Stomach (tissue), 9 donors: ENCODE measurements around the gene IGSF21. TPM values are rescaled to one million over a fixed set of nuclear protein-coding genes. Genes with fewer than 3 reads are reported as not detected.

Experiments
- DNase-seq, 2 donors: peaks; one replicate each; pipeline versions ENCODE4 v3.0.0 to v3.0.0-alpha.2; 2013 to 2019
- H3K27ac ChIP-seq, 5 donors: fragments of 200-600 bp in 4 of 5; sonication (generic) in 4 of 5; one replicate each; pipeline ENCODE4 v1.5.1; 2013 to 2019; ENCODE audit warnings: mild to moderate bottlenecking in 1 of 5, moderate library complexity in 1 of 5
- H3K27me3 ChIP-seq, 3 donors: fragments of 200-600 bp; sonication (generic); one replicate each; pipeline ENCODE4 v1.5.1; 2017 to 2019; ENCODE audit warnings: mixed run types in 1 of 3
- H3K36me3 ChIP-seq, 4 donors: fragments of 200-600 bp; sonication (generic); 1 replicate in 3 of 4; 2 replicates in 1 of 4; pipeline ENCODE4 v1.5.1; 2016 to 2019
- H3K4me1 ChIP-seq, 4 donors: fragments of 200-600 bp; sonication (generic); one replicate each; pipeline ENCODE4 v1.5.1; 2016 to 2019
- H3K4me3 ChIP-seq, 4 donors: fragments of 200-600 bp; sonication (generic) in 3 of 4; one replicate each; pipeline ENCODE4 v1.5.1; 2016 to 2019; ENCODE audit warnings: mild to moderate bottlenecking in 1 of 4
- H3K9me3 ChIP-seq, 4 donors: fragments of 200-600 bp; sonication (generic); one replicate each; pipeline ENCODE4 v1.5.1; 2016 to 2019
- EP300 ChIP-seq: sonication (generic); formaldehyde crosslinking; IDR thresholded peaks from one replicate; pipeline ENCODE4 v1.6.1; 2017; ENCODE audit warnings: antibody characterized with exemption
- POLR2A ChIP-seq, 4 donors: fragments of 450-650 bp; IDR thresholded peaks; one replicate each; pipeline ENCODE4 v1.6.1; 2016; ENCODE audit warnings: antibody characterized with exemption in 4 of 4, control low read depth in 2 of 4, mild to moderate bottlenecking in 1 of 4, moderate library complexity in 1 of 4
- POLR2AphosphoS5 ChIP-seq, 3 donors: sonication (generic); formaldehyde crosslinking; IDR thresholded peaks; one replicate each; pipeline ENCODE4 v1.6.1; 2016; ENCODE audit warnings: antibody characterized with exemption in 3 of 3
- WGBS, 5 donors: extraction: QIAGEN DNeasy Blood & Tissue Kit in 3 of 5; methylation state at CpG; one replicate each; pipeline versions ENCODE4 v1.1.5 to v1.1.7; 2013 to 2018; 5-methylcytosine and 5-hydroxymethylcytosine counted together
- intact Hi-C: fragments of 100-400 bp; cut with DNase I; formaldehyde crosslinking; loops from one replicate; pipeline ENCODE4 v1.15.1; 2023; ENCODE audit warnings: low total_unique reads
- polyA plus RNA-seq, 3 donors: library from polyadenylated mRNA; stranded (reverse); fragments of 200-250 nt; gene quantifications; one replicate each; pipeline ENCODE4 v1.2.3, GENCODE V29; 2013
- total RNA-seq, 5 donors: library from RNA; depleted of rRNA; stranded (reverse); fragments of >200 nt; gene quantifications; one replicate each; pipeline versions ENCODE4 v1.1.0 to v1.2.3, GENCODE V29; 2014 to 2016
- TF ChIP-seq, protein P1 (sequence below), 7 experiments: fragments of 450-650 bp in 4 of 7; fragments of 200-600 bp in 3 of 7; sonication (generic) in 3 of 7; IDR thresholded peaks; one replicate each; pipeline ENCODE4 v1.5.1; 2016 to 2019; ENCODE audit warnings: antibody characterized with exemption in 7 of 7, control low read depth in 2 of 7, mild to moderate bottlenecking in 1 of 7
- donor health status: healthy with polysubstance abuse.
- donor health status: Bipolar disorder and iron deficiency.
- donor health status: healthy.

The IGSF21 gene
- total and polyA plus RNA-seq, 8 donors, result 0.25 to 2.0 (median 1.1) TPM; not detected in 3

DNA sequence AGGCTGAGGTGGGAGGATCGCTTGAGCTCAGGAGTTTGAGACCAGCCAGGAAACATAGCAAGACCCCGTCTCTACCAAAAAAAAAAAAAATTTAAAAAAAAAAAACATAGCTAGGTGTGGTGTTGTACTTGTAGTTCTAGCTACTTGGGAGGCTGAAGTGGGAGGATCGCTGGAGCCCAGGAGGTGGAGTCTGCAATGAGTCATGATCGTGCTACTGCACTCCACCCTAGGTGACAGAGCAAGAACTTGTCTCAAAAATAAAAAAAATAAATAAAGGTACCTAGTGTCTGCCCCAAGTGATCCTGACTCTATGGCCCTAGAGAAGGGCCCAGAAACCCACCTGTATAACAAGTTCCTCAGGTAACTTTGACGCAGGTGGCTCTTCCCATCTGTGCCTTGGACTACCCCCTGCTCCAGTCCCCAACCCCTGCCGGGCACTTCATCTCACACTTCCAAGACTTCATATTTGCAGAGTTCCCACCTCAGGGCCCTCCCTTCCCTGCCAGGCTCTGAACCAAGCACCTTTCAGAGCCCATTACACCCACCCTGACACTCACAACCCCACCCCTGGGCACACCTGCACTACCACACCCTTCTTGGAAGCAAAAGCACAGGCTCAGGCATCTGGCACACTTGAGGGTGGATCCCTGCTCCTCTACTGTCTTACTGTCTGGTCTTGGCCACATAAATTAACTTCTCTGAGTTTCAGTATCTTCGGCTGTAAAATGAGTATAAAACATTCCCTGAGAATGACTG, 292.9 kb downstream of the IGSF21 start:
- peak overlapping the region in 1 of 5 donors; percentile 42 for H3K27ac ChIP-seq
- H3K9me3 ChIP-seq, result peaks cover 0 to 10% (median 5%) of the 10 kb centered on the region in 4 donors
- intact Hi-C loops, result no loop called here
- H3K27me3 ChIP-seq, result peaks cover 0 to 56% (median 0%) of the 10 kb centered on the region in 3 donors
- TF ChIP-seq, protein P1, sequence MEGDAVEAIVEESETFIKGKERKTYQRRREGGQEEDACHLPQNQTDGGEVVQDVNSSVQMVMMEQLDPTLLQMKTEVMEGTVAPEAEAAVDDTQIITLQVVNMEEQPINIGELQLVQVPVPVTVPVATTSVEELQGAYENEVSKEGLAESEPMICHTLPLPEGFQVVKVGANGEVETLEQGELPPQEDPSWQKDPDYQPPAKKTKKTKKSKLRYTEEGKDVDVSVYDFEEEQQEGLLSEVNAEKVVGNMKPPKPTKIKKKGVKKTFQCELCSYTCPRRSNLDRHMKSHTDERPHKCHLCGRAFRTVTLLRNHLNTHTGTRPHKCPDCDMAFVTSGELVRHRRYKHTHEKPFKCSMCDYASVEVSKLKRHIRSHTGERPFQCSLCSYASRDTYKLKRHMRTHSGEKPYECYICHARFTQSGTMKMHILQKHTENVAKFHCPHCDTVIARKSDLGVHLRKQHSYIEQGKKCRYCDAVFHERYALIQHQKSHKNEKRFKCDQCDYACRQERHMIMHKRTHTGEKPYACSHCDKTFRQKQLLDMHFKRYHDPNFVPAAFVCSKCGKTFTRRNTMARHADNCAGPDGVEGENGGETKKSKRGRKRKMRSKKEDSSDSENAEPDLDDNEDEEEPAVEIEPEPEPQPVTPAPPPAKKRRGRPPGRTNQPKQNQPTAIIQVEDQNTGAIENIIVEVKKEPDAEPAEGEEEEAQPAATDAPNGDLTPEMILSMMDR (IDR thresholded peaks at IDR 0.05), result no peak
- no peak for TF ChIP-seq POLR2A (IDR thresholded peaks at IDR 0.05)
- no peak for TF ChIP-seq POLR2AphosphoS5 (IDR thresholded peaks at IDR 0.05)
- TF ChIP-seq EP300, result no peak
- no peak overlapping the region for H3K4me3 ChIP-seq
- H3K4me1 ChIP-seq, result no peaks in the 10 kb centered on the region
- WGBS, 5 donors, result 68 to 87% (median 78%) methylated on average over 7 of the region's 7 CpGs
- DNase-seq, result no peak
- no peaks in the 10 kb centered on the region for H3K36me3 ChIP-seq

DNA sequence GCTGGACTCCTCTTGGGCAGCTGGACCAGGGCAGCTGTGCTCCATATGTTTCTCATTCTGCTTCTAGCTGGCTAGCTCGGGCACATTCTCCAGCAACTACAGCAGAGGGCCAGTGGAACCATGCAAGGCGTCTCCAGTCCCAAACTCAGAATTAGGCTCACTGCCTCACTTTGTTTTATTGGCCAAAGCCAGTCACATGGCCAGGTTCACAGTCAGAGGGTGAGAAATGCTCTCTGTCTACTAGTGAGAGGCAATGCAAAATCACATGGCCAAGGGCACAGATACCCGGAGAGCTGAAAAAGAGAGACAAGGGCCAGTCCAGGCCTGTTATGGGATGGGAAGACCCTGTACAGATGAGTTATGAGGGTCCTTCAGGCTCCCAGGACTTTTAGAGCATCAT, 294.3 kb downstream of the IGSF21 start:
- 74 to 91% (median 78%) methylated on average over 3 of the region's 3 CpGs for WGBS, 5 donors
- Histone ChIP-seq H3K27ac (no peak overlapping the region), H3K9me3 (peaks cover 0 to 10% (median 5%) of the 10 kb centered on the region in 4 donors), H3K4me1 (no peaks in the 10 kb centered on the region), H3K36me3 (no peaks in the 10 kb centered on the region), H3K4me3 (no peak overlapping the region), H3K27me3 (peaks cover 0 to 69% (median 0%) of the 10 kb centered on the region in 3 donors)
- no peak for TF ChIP-seq EP300
- TF ChIP-seq, protein P1 (IDR thresholded peaks at IDR 0.05), result no peak
- no peak for TF ChIP-seq POLR2AphosphoS5 (IDR thresholded peaks at IDR 0.05)
- no peak for TF ChIP-seq POLR2A (IDR thresholded peaks at IDR 0.05)
- DNase-seq, result no peak
- intact Hi-C loops, result no loop called here

DNA sequence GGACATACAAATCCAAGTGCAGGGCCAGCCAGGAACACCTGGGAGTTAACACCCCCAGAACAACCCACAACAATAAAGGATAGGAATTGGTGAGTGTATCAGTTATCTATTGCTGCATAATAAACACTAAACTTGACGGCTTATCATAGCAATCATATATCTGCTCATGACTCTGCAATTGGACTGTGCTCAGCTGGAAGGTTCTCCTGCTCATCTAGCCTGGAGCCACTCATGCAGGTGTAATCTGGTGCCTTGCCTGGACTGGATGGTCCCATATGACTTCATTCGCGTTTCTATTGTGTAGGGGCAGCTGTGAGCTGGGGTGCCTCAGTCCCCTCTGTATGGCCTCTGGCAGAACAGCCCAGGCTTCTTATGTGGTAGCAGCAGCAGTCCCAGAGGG, 296.9 kb downstream of the IGSF21 start:
- DNase-seq, result no peak
- Histone ChIP-seq H3K4me1 (no peaks in the 10 kb centered on the region), H3K9me3 (peaks cover 0 to 10% (median 5%) of the 10 kb centered on the region in 4 donors), H3K36me3 (no peaks in the 10 kb centered on the region), H3K27ac (no peak overlapping the region), H3K4me3 (no peak overlapping the region), H3K27me3 (peaks cover 0 to 60% (median 0%) of the 10 kb centered on the region in 3 donors)
- TF ChIP-seq EP300 (no peak), POLR2A (IDR thresholded peaks at IDR 0.05) (no peak), POLR2AphosphoS5 (IDR thresholded peaks at IDR 0.05) (no peak)
- TF ChIP-seq, protein P1 (IDR thresholded peaks at IDR 0.05), result no peak
- WGBS, 5 donors, result 50 to 93% (median 84%) methylated on average over 2 to 3 of the region's 3 CpGs
- intact Hi-C loops, result no loop called here

DNA sequence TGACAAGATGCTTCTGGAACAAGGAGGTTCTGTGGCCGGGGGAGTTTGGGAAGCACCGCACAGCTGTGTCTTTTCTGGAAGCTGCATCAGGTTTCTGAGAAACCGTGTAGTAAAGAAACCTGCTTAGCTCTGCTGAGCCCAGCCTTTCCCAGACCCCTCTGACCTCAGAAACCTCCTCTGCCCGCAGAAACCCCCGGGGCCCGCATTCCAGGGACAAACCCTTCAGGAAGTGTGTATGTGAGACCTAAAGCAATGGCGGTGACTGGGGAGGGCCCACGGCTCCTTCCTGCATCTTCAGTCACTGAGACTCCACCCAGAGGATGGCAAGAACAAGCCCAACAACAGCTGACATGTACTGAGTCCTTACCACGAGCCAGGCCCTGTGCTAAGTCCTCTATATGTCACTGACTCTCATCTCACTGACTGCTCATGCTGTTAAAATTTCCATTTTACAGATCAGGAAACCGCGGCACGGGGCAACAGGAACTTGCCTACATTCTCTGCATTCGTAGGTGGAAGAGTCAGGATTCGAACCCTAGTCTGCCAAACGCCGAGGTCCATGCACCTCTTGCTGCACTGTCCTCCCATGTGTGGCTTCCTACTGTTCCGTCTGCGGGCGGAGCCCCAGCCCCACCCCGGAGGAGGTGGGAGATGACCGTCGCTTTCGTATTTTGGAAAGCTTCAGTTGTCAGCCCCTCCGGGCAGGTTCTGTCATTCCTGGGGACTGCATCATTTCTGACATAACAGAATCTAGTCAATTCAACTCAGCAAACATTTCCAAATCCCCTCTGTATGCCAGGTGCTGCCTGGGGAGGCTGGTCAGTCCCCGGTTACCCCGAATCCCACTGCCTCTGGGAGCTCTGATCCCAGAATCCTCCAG, 299.8 kb downstream of the IGSF21 start:
- Histone ChIP-seq H3K27ac (no peak overlapping the region), H3K27me3 (peaks cover 0 to 52% (median 0%) of the 10 kb centered on the region in 3 donors), H3K36me3 (no peaks in the 10 kb centered on the region), H3K4me3 (no peak overlapping the region), H3K4me1 (no peaks in the 10 kb centered on the region), H3K9me3 (peaks cover 4 to 31% (median 21%) of the 10 kb centered on the region in 4 donors)
- DNase-seq, result no peak
- TF ChIP-seq POLR2AphosphoS5 (IDR thresholded peaks at IDR 0.05) (no peak), EP300 (no peak)
- intact Hi-C loops, result no loop called here
- WGBS, 5 donors, result 71 to 78% (median 72%) methylated on average over 21 to 26 of the region's 26 CpGs
